OCI-LY7 (cell line): ENCODE results near the gene RAB15.

ENCODE experiments used
- CTCF ChIP-seq: fragments of 200-600 bp; sonication (generic); conservative IDR thresholded peaks from 2 replicates; pipeline ENCODE4 v1.5.1; 2014; ENCODE audit warnings: mild to moderate bottlenecking, antibody characterized with exemption, low read length, moderate library complexity, mixed read lengths
- EZH2phosphoT487 ChIP-seq: fragments of 200-600 bp; sonication (generic); IDR thresholded peaks from 2 replicates; pipeline ENCODE4 v1.6.1; 2018; ENCODE audit warnings: low read depth, borderline replicate concordance, mild to moderate bottlenecking, mixed run types, antibody characterized with exemption, low read length, moderate library complexity, mixed read lengths

GRCh38 chr14:64944041-64944440, 28.1 kb downstream of the RAB15 start:
- TF ChIP-seq CTCF (no peak), EZH2phosphoT487 (no peak)
